H1 (cell line): ENCODE data around the gene HSD17B13. TPM values are rescaled to one million over a fixed set of nuclear protein-coding genes. Genes with fewer than 3 reads are reported as not detected.

Experiments used
- CTCF ChIA-PET: fragments of 300-600 bp; sonication (Branson Sonifier 250); formaldehyde crosslinking; loops from one replicate; lab custom pipeline; 2021; ENCODE audit not compliant: partially characterized antibody; lab: Charles Lee
- POLR2A ChIA-PET: fragments of 300-600 bp; sonication (Branson Sonifier 250); formaldehyde crosslinking; loops from one replicate; lab custom pipeline; 2021; ENCODE audit warnings: inconsistent platforms; ENCODE audit not compliant: partially characterized antibody; lab: Charles Lee
- DNase-seq, 2 experiments: peaks; one replicate each; pipeline versions ENCODE4 v3.0.0 to v3.0.0-alpha.2; 2010 to 2022; ENCODE audit warnings: low spot score in 2 of 2, low read depth in 1 of 2, mixed read lengths in 1 of 2
- FAIRE-seq: peaks from 2 replicates; lab custom pipeline; 2011; peaks lifted over from hg19 to GRCh38; lab: Jason Lieb, UNC
- H2AFZ ChIP-seq: 2 replicates; pipeline ENCODE4 v1.8.1; 2012; ENCODE audit warnings: low read length, inconsistent platforms
- H2AK5ac ChIP-seq: 2 replicates; pipeline ENCODE4 v1.6.1; 2013; ENCODE audit warnings: low read depth, low read length
- H2BK120ac ChIP-seq: replicated peaks from 2 replicates; pipeline ENCODE3; 2013; ENCODE audit warnings: low read depth, low read length, inconsistent platforms
- H2BK12ac ChIP-seq: 2 replicates; pipeline ENCODE4 v1.6.1; 2013; ENCODE audit warnings: low read depth, low read length
- H2BK15ac ChIP-seq: 2 replicates; pipeline ENCODE4 v1.6.1; 2013; ENCODE audit warnings: low read length
- H2BK20ac ChIP-seq: 2 replicates; pipeline ENCODE4 v1.6.1; 2013; ENCODE audit warnings: low read length
- H2BK5ac ChIP-seq: 2 replicates; pipeline ENCODE4 v1.6.1; 2013; ENCODE audit warnings: low read depth, low read length
- H3K14ac ChIP-seq: 2 replicates; pipeline ENCODE4 v1.6.1; 2013; ENCODE audit warnings: inconsistent platforms; ENCODE audit not compliant: insufficient read length
- H3K18ac ChIP-seq: 2 replicates; pipeline ENCODE4 v1.6.1; 2013; ENCODE audit warnings: low read length; ENCODE audit errors: extremely low read depth
- H3K23ac ChIP-seq: 2 replicates; pipeline ENCODE4 v1.6.1; 2013; ENCODE audit warnings: inconsistent platforms; ENCODE audit not compliant: insufficient read length
- H3K23me2 ChIP-seq: 2 replicates; pipeline ENCODE4 v1.6.1; 2013; ENCODE audit warnings: low read depth, low read length
- H3K27ac ChIP-seq: 2 replicates; pipeline ENCODE4 v1.6.1; 2011; ENCODE audit warnings: low read depth, low read length, inconsistent platforms
- H3K27me3 ChIP-seq, 4 experiments: replicated peaks in 1 of 4; 1 replicate in 1 of 4; 2 replicates in 3 of 4; pipeline versions ENCODE4 v1.6.1 to v1.8.1; 2011 to 2013; ENCODE audit warnings: low read length in 3 of 4, mild to moderate bottlenecking in 3 of 4, inconsistent platforms in 2 of 4, mixed read lengths in 2 of 4, moderate library complexity in 1 of 4; ENCODE audit not compliant: control insufficient read depth in 3 of 4, insufficient read depth in 3 of 4; ENCODE audit errors: extremely low read depth in 1 of 4
- H3K36me3 ChIP-seq, 4 experiments: 2 replicates each; pipeline versions ENCODE4 v1.6.1 to v1.8.1; 2011 to 2013; ENCODE audit warnings: mild to moderate bottlenecking in 4 of 4, low read length in 3 of 4, moderate library complexity in 2 of 4, control low read depth in 1 of 4, inconsistent platforms in 1 of 4; ENCODE audit not compliant: insufficient read depth in 4 of 4, control insufficient read depth in 2 of 4
- H3K4ac ChIP-seq: replicated peaks from 2 replicates; pipeline ENCODE3; 2013; ENCODE audit warnings: low read length, low read depth, mixed read lengths, inconsistent platforms; ENCODE audit not compliant: insufficient read length
- H3K4me1 ChIP-seq, 4 experiments: replicated peaks in 1 of 4; 1 replicate in 1 of 4; 2 replicates in 3 of 4; pipeline versions ENCODE4 v1.6.1 to v1.8.1; 2011 to 2013; ENCODE audit warnings: low read length in 3 of 4, inconsistent platforms in 2 of 4, mixed read lengths in 1 of 4; ENCODE audit not compliant: insufficient read depth in 4 of 4, control insufficient read depth in 3 of 4
- H3K4me2 ChIP-seq, 2 experiments: 2 replicates each; pipeline versions ENCODE4 v1.6.1 to v1.8.1; 2011 to 2013; ENCODE audit warnings: low read depth in 2 of 2, low read length in 2 of 2, control low read depth in 1 of 2, inconsistent platforms in 1 of 2, mild to moderate bottlenecking in 1 of 2; ENCODE audit not compliant: insufficient read depth in 1 of 2
- H3K4me3 ChIP-seq, 4 experiments: fragments of 200-600, 300-600 bp in 1 of 4; sonication (generic), shearing (Covaris generic), sonication (Bioruptor Twin) in 1 of 4; 2 replicates each; pipeline versions ENCODE4 v1.5.1 to v1.8.1; 2011 to 2016; ENCODE audit warnings: low read length in 4 of 4, low read depth in 3 of 4, control low read depth in 2 of 4, inconsistent platforms in 2 of 4, mild to moderate bottlenecking in 2 of 4, mixed read lengths in 1 of 4, moderate library complexity in 1 of 4; ENCODE audit not compliant: insufficient read depth in 2 of 4; ENCODE audit errors: extremely low read depth in 1 of 4
- H3K56ac ChIP-seq: replicated peaks from 2 replicates; pipeline ENCODE3; 2013; ENCODE audit warnings: low read depth, mild to moderate bottlenecking, mixed read lengths, low read length, inconsistent platforms; ENCODE audit not compliant: insufficient read length
- H3K79me1 ChIP-seq: 2 replicates; pipeline ENCODE4 v1.6.1; 2013; ENCODE audit warnings: low read depth, low read length, control low read depth
- H3K79me2 ChIP-seq, 2 experiments: 2 replicates each; pipeline versions ENCODE4 v1.6.1 to v1.8.1; 2012 to 2013; ENCODE audit warnings: low read length in 2 of 2, mild to moderate bottlenecking in 2 of 2, inconsistent platforms in 1 of 2; ENCODE audit not compliant: insufficient read depth in 2 of 2, control insufficient read depth in 1 of 2
- H3K9ac ChIP-seq, 4 experiments: replicated peaks in 1 of 4; 1 replicate in 1 of 4; 2 replicates in 3 of 4; pipeline versions ENCODE4 v1.6.1 to v1.8.1; 2011 to 2013; ENCODE audit warnings: low read depth in 3 of 4, low read length in 3 of 4, control low read depth in 2 of 4, mild to moderate bottlenecking in 2 of 4, moderate library complexity in 2 of 4, inconsistent platforms in 1 of 4; ENCODE audit errors: extremely low read depth in 1 of 4
- H3K9me3 ChIP-seq, 2 experiments: 2 replicates each; pipeline versions ENCODE4 v1.6.1 to v1.8.1; 2012 to 2013; ENCODE audit warnings: mild to moderate bottlenecking in 2 of 2, moderate library complexity in 2 of 2, control low read depth in 1 of 2, inconsistent platforms in 1 of 2, low read depth in 1 of 2, low read length in 1 of 2, mixed read lengths in 1 of 2; ENCODE audit not compliant: insufficient read depth in 2 of 2
- H4K20me1 ChIP-seq, 2 experiments: replicated peaks in 1 of 2; 2 replicates each; pipeline versions ENCODE3 to v1.8.1; 2011 to 2013; ENCODE audit warnings: inconsistent platforms in 2 of 2, low read length in 2 of 2, mild to moderate bottlenecking in 1 of 2; ENCODE audit not compliant: insufficient read depth in 2 of 2, control insufficient read depth in 1 of 2
- H4K5ac ChIP-seq: 2 replicates; pipeline ENCODE4 v1.6.1; 2013; ENCODE audit warnings: low read length, low read depth, mixed read lengths, inconsistent platforms; ENCODE audit not compliant: insufficient read length
- H4K8ac ChIP-seq: 2 replicates; pipeline ENCODE4 v1.8.0; 2013; ENCODE audit warnings: mild to moderate bottlenecking, moderate library complexity, low read length, inconsistent platforms; ENCODE audit not compliant: insufficient read depth; ENCODE audit errors: extremely low read depth
- H4K91ac ChIP-seq: replicated peaks from 2 replicates; pipeline ENCODE3; 2013; ENCODE audit warnings: low read length, mixed read lengths, inconsistent platforms; ENCODE audit not compliant: insufficient read length
- ASH2L ChIP-seq: fragments of 200-600, 300-600 bp; sonication (generic); IDR thresholded peaks from one replicate; pipeline ENCODE4 v1.7.1; 2017; ENCODE audit warnings: low read length
- BACH1 ChIP-seq: IDR thresholded peaks from 2 replicates; pipeline ENCODE4 v1.6.1; 2012; ENCODE audit warnings: low read length, improper control_type of control experiment
- CEBPB ChIP-seq: IDR thresholded peaks from 2 replicates; pipeline ENCODE4 v1.6.1; 2012; ENCODE audit warnings: low read depth, low read length
- CREB1 ChIP-seq: IDR thresholded peaks from 2 replicates; pipeline ENCODE4 v1.6.1; 2012; ENCODE audit warnings: inconsistent platforms
- HDAC2 ChIP-seq, 2 experiments: fragments of 300-600 bp in 1 of 2; sonication (generic) in 1 of 2; IDR thresholded peaks; 2 replicates each; pipeline ENCODE4 v1.6.1; 2011 to 2012; ENCODE audit warnings: low read depth in 2 of 2, low read length in 2 of 2, mild to moderate bottlenecking in 2 of 2, moderate library complexity in 2 of 2, borderline replicate concordance in 1 of 2, inconsistent platforms in 1 of 2
- KDM5A ChIP-seq: fragments of 200-600 bp; IDR thresholded peaks from 2 replicates; pipeline ENCODE4 v1.7.1; 2012; ENCODE audit warnings: mild to moderate bottlenecking, low read length, inconsistent platforms, mixed read lengths
- NRF1 ChIP-seq: IDR thresholded peaks from 2 replicates; pipeline ENCODE4 v1.6.1; 2011; ENCODE audit warnings: mild to moderate bottlenecking, low read depth, low read length, improper control_type of control experiment
- PHF8 ChIP-seq: fragments of 200-600 bp; sonication (generic); conservative IDR thresholded peaks from 2 replicates; pipeline ENCODE4 v1.7.1; 2012; ENCODE audit warnings: low read depth, mild to moderate bottlenecking, inconsistent platforms, low read length, moderate library complexity
- POLR2AphosphoS5 ChIP-seq: IDR thresholded peaks from 2 replicates; pipeline ENCODE4 v1.6.1; 2011; ENCODE audit warnings: low read depth, low read length
- RBBP5 ChIP-seq: IDR thresholded peaks from 2 replicates; pipeline ENCODE4 v1.7.1; 2012; ENCODE audit warnings: low read depth, mild to moderate bottlenecking, inconsistent platforms, low read length, moderate library complexity, borderline replicate concordance
- SIX5 ChIP-seq: IDR thresholded peaks from 2 replicates; pipeline ENCODE4 v1.6.1; 2011; ENCODE audit warnings: mild to moderate bottlenecking, low read depth, low read length
- SP4 ChIP-seq: IDR thresholded peaks from 2 replicates; pipeline ENCODE4 v1.6.1; 2012; ENCODE audit warnings: low read length, inconsistent platforms
- TBP ChIP-seq: IDR thresholded peaks from 2 replicates; pipeline ENCODE4 v1.6.1; 2011; ENCODE audit warnings: low read depth, low read length, improper control_type of control experiment
- TCF12 ChIP-seq: IDR thresholded peaks from 2 replicates; pipeline ENCODE4 v1.6.1; 2011; ENCODE audit warnings: low read depth, mild to moderate bottlenecking, low read length
- ZNF274 ChIP-seq: IDR thresholded peaks from 2 replicates; pipeline ENCODE4 v1.7.0; 2012; ENCODE audit warnings: low read length, borderline replicate concordance; ENCODE audit errors: extremely low read depth
- WGBS, 2 experiments: shearing (Covaris generic) in 1 of 2; methylation state at CpG; one replicate each; pipeline versions ENCODE4 v1.1.6 to v1.1.7; 2013 to 2015; ENCODE audit warnings: low lambda C conversion rate in 2 of 2, mixed read lengths in 2 of 2, inconsistent platforms in 1 of 2, low coverage in 1 of 2, missing lambda C conversion rate in 1 of 2; ENCODE audit not compliant: insufficient replicate concordance in 2 of 2, insufficient coverage in 1 of 2, insufficient read length in 1 of 2; ENCODE audit errors: extremely low coverage in 1 of 2, missing lambda C conversion rate in 1 of 2; 5-methylcytosine and 5-hydroxymethylcytosine counted together
- polyA plus RNA-seq, 7 experiments: library from polyadenylated mRNA; depleted of rRNA in 3 of 7; stranded (reverse) in 5 of 7; unstranded in 2 of 7; fragments of >200 nt in 5 of 7; fragments of 200-250 nt in 2 of 7; gene quantifications; 1 replicate in 5 of 7; 2 replicates in 1 of 7; 4 replicates in 1 of 7; pipeline versions ENCODE4 v1.2.1 to v1.2.3, GENCODE V29; 2011 to 2013; ENCODE audit warnings: missing spikeins in 2 of 7, mixed read lengths in 2 of 7
- total RNA-seq: library from RNA; stranded (reverse); fragmentation: NEBNext Ultra II Directional; extraction: Animal tissue kit (Norgen Biotek cat#: 25700); gene quantifications from 2 replicates; pipeline ENCODE4 v1.2.1, GENCODE V29; 2021

HSD17B13 gene
- total and polyA plus RNA-seq, 2 of the 8 experiments (the other 6 are each of a cell fraction or from before 2014, with no cell fraction given), result 0.09 to 0.13 TPM

- no peak overlapping the region for H2BK120ac ChIP-seq
- ChIA-PET CTCF (interaction anchor here (0.6 kb wide), 1 partner anchor 29 kb away, joined by 3 read pairs; no protein-coding TSS in a partner anchor), POLR2A (no interaction called here)
- FAIRE-seq (no peak), DNase-seq (no peak)
- no peak overlapping the region for H3K27ac ChIP-seq
- no peaks in the 10 kb centered on the region for H3K79me2 ChIP-seq
- H3K4me2 ChIP-seq, result no peak overlapping the region
- H3K36me3 ChIP-seq, result no peaks in the 10 kb centered on the region
- no peak overlapping the region for H3K23ac ChIP-seq
- no peak overlapping the region for H3K4ac ChIP-seq
- no peaks in the 10 kb centered on the region for H3K9me3 ChIP-seq
- WGBS, 2 experiments, result 92% methylated on average over 1 of the region's 1 CpG; no CpG with 5 or more reads in 1 of the 2 experiments
- H3K27me3 ChIP-seq, result no peaks in the 10 kb centered on the region
- no peak overlapping the region for H3K14ac ChIP-seq
- H2AK5ac ChIP-seq, result no peak overlapping the region
- H3K4me3 ChIP-seq, result no peak overlapping the region
- no peak overlapping the region for H2BK20ac ChIP-seq
- no peak overlapping the region for H2BK15ac ChIP-seq
- H3K56ac ChIP-seq, result no peak overlapping the region
- H4K8ac ChIP-seq, result no peak overlapping the region
- H2AFZ ChIP-seq, result no peak overlapping the region
- H3K9ac ChIP-seq, result no peak overlapping the region
- no peak overlapping the region for H2BK12ac ChIP-seq
- no peak overlapping the region for H4K91ac ChIP-seq
- no peaks in the 10 kb centered on the region for H3K4me1 ChIP-seq
- no peaks in the 10 kb centered on the region for H3K79me1 ChIP-seq
- H4K20me1 ChIP-seq, result no peaks in the 10 kb centered on the region
- H2BK5ac ChIP-seq, result no peak overlapping the region
- no peak overlapping the region for H3K18ac ChIP-seq
- no peak overlapping the region for H4K5ac ChIP-seq
- H3K23me2 ChIP-seq, result no peaks in the 10 kb centered on the region; the same call in 1 of the 2 replicates
- TF ChIP-seq HDAC2 (IDR thresholded peaks at IDR 0.05; ENCODE audit: borderline replicate concordance in 1 of 2, low read depth in 2 of 2, low read length in 2 of 2) (no peak), ASH2L (no peak), CEBPB (no peak), CREB1 (no peak), ZNF274 (no peak), SP4 (no peak), TBP (no peak), BACH1 (no peak), PHF8 (no peak), TCF12 (no peak), KDM5A (no peak), SIX5 (no peak), NRF1 (no peak), POLR2AphosphoS5 (no peak), RBBP5 (no peak)
Measured at GRCh38 chr4:87306056-87306455, 16.6 kb downstream of the HSD17B13 start.
